Urinary bladder (tissue), 4 donors: ENCODE results near the gene PTPRD. TPM values are rescaled to one million over a fixed set of nuclear protein-coding genes. Genes with fewer than 3 reads are reported as not detected.
"Not testable (repeated sequence)": the region's sequence is repeated elsewhere in the genome, so short reads cannot be mapped to it uniquely, and the experiment has no call there.

Source experiments
- DNase-seq: peaks from one replicate; pipeline ENCODE4 v3.0.0-alpha.2; 2015; ENCODE audit errors: extremely low spot score
- H3K27ac ChIP-seq: one replicate; pipeline ENCODE4 v1.5.1; 2013; ENCODE audit warnings: low read depth, mild to moderate bottlenecking, moderate library complexity
- H3K36me3 ChIP-seq: one replicate; pipeline ENCODE4 v1.6.1; 2013; ENCODE audit warnings: mild to moderate bottlenecking, moderate library complexity; ENCODE audit not compliant: insufficient read depth
- H3K4me1 ChIP-seq: one replicate; pipeline ENCODE4 v1.6.1; 2013; ENCODE audit warnings: mild to moderate bottlenecking, moderate library complexity; ENCODE audit not compliant: insufficient read depth
- H3K4me3 ChIP-seq: one replicate; pipeline ENCODE4 v1.5.1; 2013; ENCODE audit warnings: low read depth, low read length
- WGBS: extraction: QIAGEN DNeasy Blood & Tissue Kit; methylation state at CpG from one replicate; pipeline ENCODE4 v1.1.7; 2013; 5-methylcytosine and 5-hydroxymethylcytosine counted together
- polyA plus RNA-seq: library from polyadenylated mRNA; stranded (reverse); fragments of 200-250 nt; gene quantifications from one replicate; pipeline ENCODE4 v1.2.3, GENCODE V29; 2013
- total RNA-seq: library from RNA; depleted of rRNA; stranded (reverse); fragments of >200 nt; gene quantifications from one replicate; pipeline ENCODE4 v1.2.3, GENCODE V29; 2014
- donor health status: healthy with polysubstance abuse.
- donor health status: healthy.

The PTPRD gene
- total and polyA plus RNA-seq, 2 donors = 7.3 to 210 TPM

DNA sequence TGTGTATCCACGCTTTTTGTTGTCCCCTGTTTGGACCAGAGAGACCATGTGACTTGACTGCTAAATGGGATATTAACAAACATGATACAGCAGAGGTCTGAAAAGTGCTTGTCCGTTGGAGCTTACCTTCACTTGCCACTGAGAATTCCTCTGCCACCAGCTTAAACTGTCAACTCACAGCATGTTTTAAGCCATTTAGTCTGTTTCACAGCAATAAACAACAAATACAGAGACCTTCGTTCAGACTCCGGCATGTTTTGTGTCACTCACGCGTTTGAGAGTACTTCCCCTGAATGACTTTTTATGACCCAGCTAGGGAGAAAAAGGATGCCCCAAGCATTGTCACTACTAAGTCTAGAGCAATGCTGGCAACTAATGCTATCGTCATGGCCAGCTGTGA is 173.8 kb downstream of the PTPRD start:
- WGBS = 23% methylated on average over 7 of the region's 7 CpGs
- no peaks in the 10 kb centered on the region for H3K36me3 ChIP-seq
- H3K27ac ChIP-seq = no peak overlapping the region
- DNase-seq = no peak
- H3K4me1 ChIP-seq = no peaks in the 10 kb centered on the region
- H3K4me3 ChIP-seq = no peak overlapping the region

- H3K36me3 ChIP-seq = no peaks in the 10 kb centered on the region
- 61% methylated on average over 4 of the region's 4 CpGs for WGBS
- no peak for DNase-seq
- H3K27ac ChIP-seq = no peak overlapping the region
- no peaks in the 10 kb centered on the region for H3K4me1 ChIP-seq
- H3K4me3 ChIP-seq = no peak overlapping the region
These were observed 176.0 kb downstream of the PTPRD start for GRCh38 chr9:10436756-10437155.

GRCh38 chr9:10434412-10434811 is 178.4 kb downstream of the PTPRD start:
- Histone ChIP-seq H3K4me3 (no peak overlapping the region), H3K4me1 (no peaks in the 10 kb centered on the region), H3K36me3 (no peaks in the 10 kb centered on the region), H3K27ac (no peak overlapping the region)
- no peak for DNase-seq
- 86% methylated on average over 1 of the region's 1 CpG for WGBS

- no peak overlapping the region for H3K4me3 ChIP-seq
- no peaks in the 10 kb centered on the region for H3K36me3 ChIP-seq
- no peak for DNase-seq
- no peaks in the 10 kb centered on the region for H3K4me1 ChIP-seq
- no peak overlapping the region for H3K27ac ChIP-seq
These were observed 201.5 kb downstream of the PTPRD start for GRCh38 chr9:10411272-10411671.

GRCh38 chr9:10403283-10403682 is 209.5 kb downstream of the PTPRD start:
- H3K27ac ChIP-seq = no peak overlapping the region
- no peak overlapping the region for H3K4me3 ChIP-seq
- no peaks in the 10 kb centered on the region for H3K36me3 ChIP-seq
- DNase-seq = no peak
- no peaks in the 10 kb centered on the region for H3K4me1 ChIP-seq
- WGBS = 90% methylated on average over 1 of the region's 1 CpG

DNA sequence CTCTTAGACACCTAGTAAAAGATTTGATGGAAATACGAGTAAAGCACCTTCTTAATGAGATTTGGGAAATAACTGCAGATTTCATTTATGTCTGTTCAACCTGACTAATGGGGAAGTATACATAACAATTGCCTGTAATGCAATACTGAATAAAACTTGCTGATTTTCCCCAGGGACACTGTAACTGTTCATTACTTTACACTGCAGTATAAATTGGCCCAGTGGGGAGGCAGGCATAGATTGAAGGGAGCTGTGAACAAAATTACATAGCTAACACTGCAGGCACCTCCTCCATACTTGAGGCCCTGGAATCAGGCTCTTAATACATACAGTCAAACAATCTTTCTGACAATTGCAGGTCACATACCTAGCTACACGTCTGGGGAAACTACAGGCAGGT is 216.2 kb downstream of the PTPRD start:
- Histone ChIP-seq H3K27ac (no peak overlapping the region), H3K4me3 (no peak overlapping the region), H3K4me1 (no peaks in the 10 kb centered on the region), H3K36me3 (no peaks in the 10 kb centered on the region)
- 57% methylated on average over 2 of the region's 2 CpGs for WGBS
- DNase-seq = no peak

GRCh38 chr9:10387282-10387681 is 225.5 kb downstream of the PTPRD start:
- 91% methylated on average over 1 of the region's 1 CpG for WGBS
- Histone ChIP-seq H3K4me3 (no peak overlapping the region), H3K4me1 (no peaks in the 10 kb centered on the region), H3K27ac (no peak overlapping the region), H3K36me3 (no peaks in the 10 kb centered on the region)
- DNase-seq = no peak

DNA sequence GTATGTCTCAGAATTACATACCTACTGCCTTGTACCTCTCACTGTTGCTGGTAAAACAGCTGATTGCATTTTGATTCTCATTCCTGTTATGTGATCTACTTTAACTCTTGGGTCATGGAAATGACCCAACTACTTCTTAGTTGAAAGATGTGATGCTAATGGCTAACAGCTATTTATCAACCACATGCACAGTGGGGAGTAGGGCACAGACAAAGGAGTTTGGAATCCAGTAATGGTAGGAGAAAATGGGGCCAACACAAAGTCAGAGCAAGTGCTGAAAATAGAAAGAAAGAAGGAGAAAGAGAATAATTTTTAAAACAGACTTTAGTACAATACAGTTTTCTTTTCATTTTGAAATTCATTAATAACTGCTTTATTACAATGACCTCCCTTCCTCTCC is 241.0 kb downstream of the PTPRD start:
- Histone ChIP-seq H3K4me1 (no peaks in the 10 kb centered on the region), H3K36me3 (no peaks in the 10 kb centered on the region), H3K27ac (no peak overlapping the region), H3K4me3 (no peak overlapping the region)
- DNase-seq = no peak

DNA sequence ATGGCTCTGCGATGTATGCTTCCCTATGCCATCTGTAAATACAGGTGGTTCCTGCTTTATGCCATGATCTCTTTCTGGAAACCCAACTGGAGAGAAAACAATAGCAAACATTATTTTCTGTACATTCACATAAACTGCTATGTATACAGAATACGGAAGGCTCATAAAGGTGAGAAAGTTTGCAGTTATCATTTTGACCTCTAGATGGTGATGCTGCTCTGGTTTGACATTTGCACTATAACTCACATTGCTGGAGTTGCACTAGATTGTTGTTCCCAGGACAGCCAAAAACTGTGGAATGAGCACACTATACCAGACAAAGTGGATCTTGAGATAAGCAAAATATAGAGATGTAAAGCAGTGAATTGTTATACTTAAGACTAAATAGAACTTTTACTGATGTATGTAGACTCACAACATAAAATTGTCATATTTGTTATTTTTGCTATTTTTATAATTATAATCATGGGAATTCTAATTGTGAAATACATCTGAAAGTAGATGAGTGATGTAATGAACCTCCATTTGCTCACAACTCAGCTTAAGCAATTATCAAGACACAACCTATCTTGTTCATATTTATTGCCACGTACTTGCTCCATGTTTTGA is 246.5 kb downstream of the PTPRD start:
- 43% methylated on average over 3 of the region's 3 CpGs for WGBS
- peak; percentile 26 for DNase-seq
- Histone ChIP-seq H3K36me3 (no peaks in the 10 kb centered on the region), H3K27ac (no peak overlapping the region), H3K4me1 (no peaks in the 10 kb centered on the region), H3K4me3 (no peak overlapping the region)

DNA sequence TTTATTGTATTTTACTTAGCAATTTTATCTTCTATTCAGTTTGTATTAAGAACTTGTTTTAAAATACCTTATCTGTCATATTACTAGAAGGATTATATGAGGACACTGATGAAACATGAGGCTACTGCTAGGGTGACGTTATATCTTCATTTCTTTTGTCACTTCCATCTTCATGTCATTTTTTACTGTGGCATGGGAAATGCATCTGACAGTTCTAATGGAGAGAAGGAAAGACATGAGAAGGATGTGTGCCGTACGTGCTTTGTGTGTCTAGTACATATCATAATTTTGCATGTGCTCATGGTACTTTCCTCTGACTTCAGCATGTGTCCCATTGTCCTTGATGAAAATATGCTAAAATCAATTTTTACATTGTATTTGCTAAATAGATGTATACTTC is 258.2 kb downstream of the PTPRD start:
- H3K4me3 ChIP-seq = no peak overlapping the region
- no peaks in the 10 kb centered on the region for H3K4me1 ChIP-seq
- DNase-seq = no peak
- WGBS = 71% methylated on average over 3 of the region's 3 CpGs
- H3K27ac ChIP-seq = no peak overlapping the region
- H3K36me3 ChIP-seq = no peaks in the 10 kb centered on the region

- WGBS = 72% methylated on average over 5 of the region's 5 CpGs
- not testable (repeated sequence) for DNase-seq, H3K4me3 ChIP-seq, H3K36me3 ChIP-seq, H3K4me1 ChIP-seq, H3K27ac ChIP-seq
These were observed 267.2 kb downstream of the PTPRD start for GRCh38 chr9:10345621-10346020.

DNA sequence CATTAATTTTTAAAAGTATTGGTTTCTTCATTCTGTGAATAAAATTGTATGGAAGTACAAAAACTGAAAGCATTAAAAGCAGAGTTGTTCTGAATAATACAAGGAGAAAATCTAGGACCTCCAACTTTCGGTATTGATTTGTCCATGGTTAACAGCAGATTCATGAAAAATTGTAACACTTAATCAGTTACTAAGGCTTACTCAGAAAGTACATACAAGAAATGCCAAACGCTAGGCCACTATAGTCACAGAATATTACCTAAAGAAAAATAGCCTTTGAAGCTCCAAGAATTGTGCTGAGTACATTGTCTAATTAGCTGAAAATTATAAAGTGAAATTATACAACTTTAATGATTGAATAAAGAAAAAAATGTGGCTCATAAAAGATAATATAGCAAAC is 271.7 kb downstream of the PTPRD start:
- DNase-seq = no peak
- 92% methylated on average over 2 of the region's 2 CpGs for WGBS
- H3K4me3 ChIP-seq = no peak overlapping the region

DNA sequence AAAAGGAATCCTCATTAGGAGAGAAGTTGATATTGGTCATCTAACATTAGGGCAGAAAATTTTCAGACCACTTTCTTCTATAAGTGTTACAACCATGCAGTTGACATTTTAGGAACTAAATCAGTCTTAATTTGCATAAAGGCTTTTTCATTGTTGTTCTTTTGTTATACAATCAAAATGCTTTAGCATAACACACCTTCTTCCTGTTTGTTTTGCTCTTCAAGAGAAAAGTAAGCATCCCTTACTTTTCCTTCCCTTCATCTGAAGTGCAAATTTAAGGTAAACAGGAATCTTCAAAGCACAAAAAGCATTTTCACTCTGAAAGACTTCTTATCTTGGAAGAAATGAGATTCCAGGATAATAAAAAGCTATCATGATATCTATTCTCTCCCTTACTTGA is 273.6 kb downstream of the PTPRD start:
- Histone ChIP-seq H3K4me1 (no peaks in the 10 kb centered on the region), H3K36me3 (no peaks in the 10 kb centered on the region), H3K27ac (no peak overlapping the region), H3K4me3 (no peak overlapping the region)
- DNase-seq = no peak

More for the DNA sequence above, 271.7 kb downstream of the PTPRD start:
- H3K27ac ChIP-seq = no peak overlapping the region
- no peaks in the 10 kb centered on the region for H3K36me3 ChIP-seq
- no peaks in the 10 kb centered on the region for H3K4me1 ChIP-seq

GRCh38 chr9:10331157-10331556 is 281.6 kb downstream of the PTPRD start:
- H3K4me3 ChIP-seq = no peak overlapping the region
- no peak overlapping the region for H3K27ac ChIP-seq
- WGBS = 44% methylated on average over 2 of the region's 2 CpGs
- H3K36me3 ChIP-seq = no peaks in the 10 kb centered on the region
- H3K4me1 ChIP-seq = no peaks in the 10 kb centered on the region
- DNase-seq = no peak

GRCh38 chr9:10282084-10282483 is 330.7 kb downstream of the PTPRD start:
- Histone ChIP-seq H3K4me3 (no peak overlapping the region), H3K36me3 (no peaks in the 10 kb centered on the region), H3K27ac (no peak overlapping the region), H3K4me1 (no peaks in the 10 kb centered on the region)
- no peak for DNase-seq
- 58% methylated on average over 2 of the region's 2 CpGs for WGBS
